Muscle layer of duodenum (tissue), 2 donors: ENCODE results near the gene KSR2.

ENCODE experiments used
- H3K27ac ChIP-seq: one replicate; pipeline ENCODE4 v1.7.0; 2013; ENCODE audit warnings: mild to moderate bottlenecking, low read length
- H3K27me3 ChIP-seq: one replicate; pipeline ENCODE4 v1.7.0; 2013; ENCODE audit warnings: low read depth, mild to moderate bottlenecking, control low read depth, low read length
- H3K36me3 ChIP-seq, 2 donors: one replicate each; pipeline ENCODE4 v1.7.0; 2013; ENCODE audit warnings: low read length in 2 of 2, control low read depth in 1 of 2, mild to moderate bottlenecking in 1 of 2; ENCODE audit not compliant: insufficient read depth in 2 of 2, control insufficient read depth in 1 of 2
- H3K4me1 ChIP-seq, 2 donors: one replicate each; pipeline ENCODE4 v1.7.0; 2013; ENCODE audit warnings: low read length in 2 of 2, mild to moderate bottlenecking in 2 of 2, control low read depth in 1 of 2, moderate library complexity in 1 of 2; ENCODE audit not compliant: insufficient read depth in 2 of 2, control insufficient read depth in 1 of 2
- H3K4me3 ChIP-seq, 2 donors: one replicate each; pipeline ENCODE4 v1.7.0; 2013; ENCODE audit warnings: low read length in 2 of 2, low read depth in 1 of 2, mild to moderate bottlenecking in 1 of 2
- H3K9me3 ChIP-seq, 2 donors: one replicate each; pipeline ENCODE4 v1.7.0; 2013; ENCODE audit warnings: low read length in 2 of 2, control low read depth in 1 of 2, mild to moderate bottlenecking in 1 of 2; ENCODE audit not compliant: control insufficient read depth in 1 of 2
- donor health status: healthy.

KSR2 gene

DNA sequence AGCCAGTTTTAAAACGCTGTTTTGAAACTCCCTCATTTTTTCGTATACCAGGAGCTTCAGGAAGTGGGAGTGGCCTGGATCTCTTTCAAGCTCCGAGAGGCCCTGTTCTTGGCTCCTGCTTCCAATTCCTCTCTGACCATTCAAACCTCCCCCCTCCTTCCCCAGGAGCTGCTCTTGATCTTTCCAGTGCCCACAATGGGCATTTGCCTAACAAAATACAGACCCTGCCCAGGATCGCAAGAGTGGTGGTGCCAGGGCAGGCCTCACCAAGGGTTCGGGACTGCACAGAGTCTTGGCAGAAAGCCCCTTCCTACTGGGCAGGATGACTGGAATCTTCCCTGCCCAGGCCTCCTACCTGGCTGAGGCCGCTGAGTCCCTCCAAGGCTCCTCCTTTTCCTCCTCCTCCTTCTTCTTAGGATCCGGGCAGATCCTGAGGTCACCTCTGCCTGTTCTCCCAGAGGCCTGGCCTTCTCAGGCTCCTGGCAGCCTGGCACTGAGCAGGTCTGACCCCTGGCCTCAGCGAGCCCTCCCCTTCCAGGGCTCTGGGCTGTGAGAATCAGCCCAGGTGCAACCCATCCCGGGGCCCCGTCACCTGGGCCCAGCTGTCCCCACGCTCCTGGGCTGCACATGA is 560.5 kb downstream of the KSR2 start:
- H3K9me3 ChIP-seq, result peaks cover 0 to 3% of the 10 kb centered on the region in 2 donors
- no peak overlapping the region for H3K4me3 ChIP-seq
- H3K36me3 ChIP-seq, result no peaks in the 10 kb centered on the region
- no peaks in the 10 kb centered on the region for H3K27me3 ChIP-seq
- H3K27ac ChIP-seq, result no peak overlapping the region
- peaks cover 0 to 9% of the 10 kb centered on the region in 2 donors for H3K4me1 ChIP-seq

DNA sequence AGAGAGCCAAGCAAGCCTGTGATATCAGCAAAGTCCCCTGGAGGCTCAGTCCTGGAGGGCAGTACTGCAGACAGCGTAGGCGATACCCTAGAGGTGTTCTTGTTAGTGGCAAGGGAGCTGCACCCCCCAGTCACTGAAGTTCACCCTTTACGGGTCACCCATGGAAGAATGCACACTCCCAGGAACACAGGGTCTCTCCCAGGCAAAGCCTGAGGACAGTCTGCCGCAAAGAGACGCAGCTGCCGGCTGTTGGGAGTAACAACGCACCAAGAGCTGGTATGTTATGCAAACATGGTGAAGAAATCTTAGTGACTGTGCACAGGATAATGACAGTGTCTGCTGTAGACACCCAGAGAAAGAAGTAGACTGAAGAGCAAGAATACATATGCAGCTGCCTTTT is 563.9 kb downstream of the KSR2 start:
- no peaks in the 10 kb centered on the region for H3K27me3 ChIP-seq

DNA sequence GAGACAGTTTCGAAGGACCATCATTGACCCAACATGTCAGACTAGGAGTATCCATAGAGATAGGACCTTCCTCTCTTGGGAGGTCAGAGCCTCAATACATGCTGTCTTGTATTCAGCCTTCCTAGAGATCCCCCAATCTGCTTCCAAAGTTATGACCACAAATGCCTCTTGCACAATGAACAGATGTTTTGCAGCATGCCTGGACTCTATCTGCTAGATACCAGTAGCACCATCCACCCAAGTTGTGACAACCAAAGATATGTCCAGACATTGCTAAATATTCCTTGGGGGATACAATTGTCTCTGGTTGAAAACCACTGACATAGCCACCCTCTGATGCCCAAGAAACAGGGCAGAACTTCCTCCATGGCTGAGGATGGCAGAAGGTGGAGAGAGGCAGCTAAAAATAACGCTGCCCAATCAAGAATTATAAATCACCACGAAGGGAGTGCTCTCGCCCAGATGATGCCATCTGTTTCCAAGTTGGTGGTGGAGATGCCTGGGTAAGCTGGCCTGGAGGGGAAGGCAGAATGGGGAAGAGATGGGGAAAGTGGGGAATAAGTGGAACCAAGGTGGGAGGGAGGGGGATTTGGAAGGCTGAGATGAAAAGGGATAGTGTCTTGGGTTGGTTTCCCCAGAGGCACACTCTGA is 564.5 kb downstream of the KSR2 start:
- H3K27ac ChIP-seq, result no peak overlapping the region
- peaks cover 0 to 3% of the 10 kb centered on the region in 2 donors for H3K9me3 ChIP-seq
- H3K4me3 ChIP-seq, result no peak overlapping the region
- H3K36me3 ChIP-seq, result no peaks in the 10 kb centered on the region
- H3K4me1 ChIP-seq, result peaks cover 0 to 9% of the 10 kb centered on the region in 2 donors
- H3K27me3 ChIP-seq, result no peaks in the 10 kb centered on the region

More for the DNA sequence above, 563.9 kb downstream of the KSR2 start:
- H3K36me3 ChIP-seq, result no peaks in the 10 kb centered on the region
- no peak overlapping the region for H3K27ac ChIP-seq
- no peak overlapping the region for H3K4me3 ChIP-seq
- peaks cover 0 to 3% of the 10 kb centered on the region in 2 donors for H3K9me3 ChIP-seq
- H3K4me1 ChIP-seq, result peaks cover 0 to 9% of the 10 kb centered on the region in 2 donors

DNA sequence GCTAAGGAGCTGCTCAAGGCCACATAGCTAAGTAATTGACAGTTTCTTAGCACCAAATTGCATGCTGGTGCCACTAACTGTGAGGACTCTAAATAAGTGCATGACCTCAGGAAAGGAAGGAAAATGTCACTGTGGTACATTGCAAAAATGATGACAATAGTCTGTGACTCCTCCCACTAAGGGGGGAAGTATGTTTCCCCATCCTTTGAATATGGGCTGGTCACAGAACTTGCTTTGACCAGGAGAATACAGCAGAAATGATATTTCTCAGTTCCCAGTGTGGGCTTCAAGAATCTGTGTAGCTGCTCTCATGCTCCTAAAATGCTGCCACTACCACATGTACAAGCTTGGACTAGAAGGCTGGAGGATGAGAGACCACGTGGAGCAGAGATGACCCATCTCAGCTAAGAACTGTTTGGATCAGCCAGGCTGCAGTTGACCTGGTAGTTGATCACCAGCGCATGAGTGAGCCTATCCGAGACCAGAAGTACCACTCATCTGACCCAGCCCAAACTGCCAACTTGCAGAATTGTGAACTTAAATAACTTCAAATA is 565.1 kb downstream of the KSR2 start:
- peaks cover 0 to 3% of the 10 kb centered on the region in 2 donors for H3K9me3 ChIP-seq
- H3K27me3 ChIP-seq, result no peaks in the 10 kb centered on the region
- no peak overlapping the region for H3K4me3 ChIP-seq
- H3K27ac ChIP-seq, result no peak overlapping the region
- peaks cover 0 to 8% of the 10 kb centered on the region in 2 donors for H3K4me1 ChIP-seq
- H3K36me3 ChIP-seq, result no peaks in the 10 kb centered on the region
